A549 (cell line): Measurements from ENCODE around the gene SLC12A2.

Experiments
- BHLHE40 ChIP-seq: IDR thresholded peaks from 2 replicates; pipeline ENCODE4 v1.6.1; 2012; ENCODE audit warnings: low read depth, low read length, inconsistent platforms
- CBX8 ChIP-seq: fragments of 200-600 bp; sonication (generic); IDR thresholded peaks from 2 replicates; pipeline ENCODE4 v1.6.1; 2016
- CEBPB ChIP-seq, 2 experiments: fragments of >200 bp in 1 of 2; sonication (Bioruptor Twin) in 1 of 2; formaldehyde crosslinking in 1 of 2; IDR thresholded peaks; 2 replicates each; pipeline ENCODE4 v1.6.1; 2012 to 2016
- CHD2 ChIP-seq: fragments of 150-350 bp; IDR thresholded peaks from 2 replicates; pipeline ENCODE4 v1.6.1; 2014; ENCODE audit warnings: low read length; ENCODE audit not compliant: partially characterized antibody
- EP300 ChIP-seq, 2 experiments: fragments of >200 bp; sonication (Bioruptor Twin); formaldehyde crosslinking; IDR thresholded peaks; 2 replicates in 1 of 2; 3 replicates in 1 of 2; pipeline ENCODE4 v1.6.1; 2016 to 2017
- FOSL2 ChIP-seq, 2 experiments: fragments of 450-650 bp in 1 of 2; fragments of >200 bp in 1 of 2; sonication (Bioruptor Twin) in 1 of 2; formaldehyde crosslinking; IDR thresholded peaks; 2 replicates each; pipeline versions ENCODE4 v1.5.0 to v1.6.1; 2016 to 2020; ENCODE audit warnings: mild to moderate bottlenecking in 1 of 2, moderate library complexity in 1 of 2
- MAFK ChIP-seq: fragments of 450-650 bp; IDR thresholded peaks from 2 replicates; pipeline ENCODE4 v1.6.1; 2014; ENCODE audit not compliant: partially characterized antibody
- NR3C1 ChIP-seq: fragments of >200 bp; sonication (Bioruptor Twin); formaldehyde crosslinking; IDR thresholded peaks from 3 replicates; pipeline ENCODE4 v1.6.1; 2017
- POLR2A ChIP-seq: IDR thresholded peaks from 2 replicates; pipeline ENCODE4 v1.6.1; 2012; ENCODE audit warnings: mild to moderate bottlenecking, low read length
- RFX5 ChIP-seq: fragments of 450-650 bp; IDR thresholded peaks from 2 replicates; pipeline ENCODE4 v1.7.1; 2014; ENCODE audit warnings: antibody characterized with exemption, mild to moderate bottlenecking, moderate library complexity
- SMC3 ChIP-seq: fragments of >200 bp; sonication (Bioruptor Twin); formaldehyde crosslinking; IDR thresholded peaks from 3 replicates; pipeline ENCODE4 v1.6.1; 2018; ENCODE audit warnings: inconsistent platforms
- ZFP36 ChIP-seq: fragments of 450-650 bp; IDR thresholded peaks from 2 replicates; pipeline ENCODE4 v1.6.1; 2014; ENCODE audit warnings: borderline replicate concordance; ENCODE audit not compliant: partially characterized antibody
- TF ChIP-seq, protein P1 (sequence below): fragments of >200 bp; sonication (Bioruptor Twin); formaldehyde crosslinking; IDR thresholded peaks from 3 replicates; pipeline ENCODE4 v1.5.1; 2016

DNA sequence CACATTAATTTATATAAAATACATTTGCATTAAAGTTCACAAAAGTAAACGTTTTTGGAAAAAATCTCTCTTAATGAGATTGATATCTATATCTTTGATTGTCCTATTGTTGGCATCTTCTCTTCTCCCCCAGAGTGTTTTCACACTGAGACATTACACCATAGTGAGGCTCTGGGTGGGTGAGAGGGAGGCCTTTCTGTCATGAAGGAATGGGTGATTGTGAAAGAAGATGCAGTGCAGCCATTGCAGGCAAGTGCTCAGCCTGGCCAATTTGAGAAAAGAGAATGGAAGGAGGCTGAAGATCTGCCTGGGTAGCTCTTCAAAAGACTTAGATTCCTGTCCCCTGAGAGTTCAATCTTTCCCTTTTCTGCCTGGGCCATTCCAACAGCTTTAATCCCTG lies 140.8 kb downstream of the SLC12A2 start:
- TF ChIP-seq, protein P1, sequence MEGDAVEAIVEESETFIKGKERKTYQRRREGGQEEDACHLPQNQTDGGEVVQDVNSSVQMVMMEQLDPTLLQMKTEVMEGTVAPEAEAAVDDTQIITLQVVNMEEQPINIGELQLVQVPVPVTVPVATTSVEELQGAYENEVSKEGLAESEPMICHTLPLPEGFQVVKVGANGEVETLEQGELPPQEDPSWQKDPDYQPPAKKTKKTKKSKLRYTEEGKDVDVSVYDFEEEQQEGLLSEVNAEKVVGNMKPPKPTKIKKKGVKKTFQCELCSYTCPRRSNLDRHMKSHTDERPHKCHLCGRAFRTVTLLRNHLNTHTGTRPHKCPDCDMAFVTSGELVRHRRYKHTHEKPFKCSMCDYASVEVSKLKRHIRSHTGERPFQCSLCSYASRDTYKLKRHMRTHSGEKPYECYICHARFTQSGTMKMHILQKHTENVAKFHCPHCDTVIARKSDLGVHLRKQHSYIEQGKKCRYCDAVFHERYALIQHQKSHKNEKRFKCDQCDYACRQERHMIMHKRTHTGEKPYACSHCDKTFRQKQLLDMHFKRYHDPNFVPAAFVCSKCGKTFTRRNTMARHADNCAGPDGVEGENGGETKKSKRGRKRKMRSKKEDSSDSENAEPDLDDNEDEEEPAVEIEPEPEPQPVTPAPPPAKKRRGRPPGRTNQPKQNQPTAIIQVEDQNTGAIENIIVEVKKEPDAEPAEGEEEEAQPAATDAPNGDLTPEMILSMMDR, result no peak
- no peak for TF ChIP-seq FOSL2 (IDR thresholded peaks at IDR 0.05)
- TF ChIP-seq FOSL2 (CRISPR knock-in tag; IDR thresholded peaks at IDR 0.05), result no peak
- no peak for TF ChIP-seq CEBPB (IDR thresholded peaks at IDR 0.05)
- TF ChIP-seq BHLHE40, result no peak
- TF ChIP-seq POLR2A, result no peak
- no peak for TF ChIP-seq CHD2
- TF ChIP-seq RFX5, result no peak
- no peak for TF ChIP-seq CBX8
- no peak for TF ChIP-seq NR3C1
- no peak for TF ChIP-seq EP300 (IDR thresholded peaks at IDR 0.05)
- no peak for TF ChIP-seq ZFP36
- TF ChIP-seq SMC3, result no peak
- no peak for TF ChIP-seq MAFK
